Activated naive CD8-positive, alpha-beta T cell treated with anti-CD3 and anti-CD28 coated beads for 36 hours (primary cell): Measurements from ENCODE around the gene ARID3A. TPM values are rescaled to one million over a fixed set of nuclear protein-coding genes. Genes with fewer than 3 reads are reported as not detected.
"Not testable (repeated sequence)": the region's sequence is repeated elsewhere in the genome, so short reads cannot be mapped to it uniquely, and the experiment has no call there.

ENCODE experiments used
- DNase-seq: peaks from one replicate; pipeline ENCODE4 v3.0.0; 2021
- H3K27ac Mint-ChIP-seq: one replicate; pipeline ENCODE4 v1.8.0; 2022; ENCODE audit warnings: mild to moderate bottlenecking, moderate library complexity, mixed read lengths
- H3K27me3 Mint-ChIP-seq: one replicate; pipeline ENCODE4 v1.8.0; 2022; ENCODE audit warnings: mild to moderate bottlenecking, mixed read lengths
- H3K36me3 Mint-ChIP-seq: one replicate; pipeline ENCODE4 v1.8.0; 2021; ENCODE audit warnings: mild to moderate bottlenecking, mixed read lengths
- H3K4me1 Mint-ChIP-seq: one replicate; pipeline ENCODE4 v1.8.0; 2021; ENCODE audit warnings: mixed read lengths
- H3K4me3 Mint-ChIP-seq: one replicate; pipeline ENCODE4 v1.8.0; 2022; ENCODE audit warnings: mild to moderate bottlenecking, moderate library complexity, mixed read lengths
- H3K9me3 Mint-ChIP-seq: one replicate; pipeline ENCODE4 v1.8.0; 2022; ENCODE audit warnings: mixed read lengths
- total RNA-seq, 2 experiments: library from RNA; stranded (reverse); gene quantifications; one replicate each; pipeline ENCODE4 v1.2.3, GENCODE V29; 2021

Gene ARID3A
- total RNA-seq, 2 experiments from 2014 or later = 10.2 to 11.8 TPM

DNA sequence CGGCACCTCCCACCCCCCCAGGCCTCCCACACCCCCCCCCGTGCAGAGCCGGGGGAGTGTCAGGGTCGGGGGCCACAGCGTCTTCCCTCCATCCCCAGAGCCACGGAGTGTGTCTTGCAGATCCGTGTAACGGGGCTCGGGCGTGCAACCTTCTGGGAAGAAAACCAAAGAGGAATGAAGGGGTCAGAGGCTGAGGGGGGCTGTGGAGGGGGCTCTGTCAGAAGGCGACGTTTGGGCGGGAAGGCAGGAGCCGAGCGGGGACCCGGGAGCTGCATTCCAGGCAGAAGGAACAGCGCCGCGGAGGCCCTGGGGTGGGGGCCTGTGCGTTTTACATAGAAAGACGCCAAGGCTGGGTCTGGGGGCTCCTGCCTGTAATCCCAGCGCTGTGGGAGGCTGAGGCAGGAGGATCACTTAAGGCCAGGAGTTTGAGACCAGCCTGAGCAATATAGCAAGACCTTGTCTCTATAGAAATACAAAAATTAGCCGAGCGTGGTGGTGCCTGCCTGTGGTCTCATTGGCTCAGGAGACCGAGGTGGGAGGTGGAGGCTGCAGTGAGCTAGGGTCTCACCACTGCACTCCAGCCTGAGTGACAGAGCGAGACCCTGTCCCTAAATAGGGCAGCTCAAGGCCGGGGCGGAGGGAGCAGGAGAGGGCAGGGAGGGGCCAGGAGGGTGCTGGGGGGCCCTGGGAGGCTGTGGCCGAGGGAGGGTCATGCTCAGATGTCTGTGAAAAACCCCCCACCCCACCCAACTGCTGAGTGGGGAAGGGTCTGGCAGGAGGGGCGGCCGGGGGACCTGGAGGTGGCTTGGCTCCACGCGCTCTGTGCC lies 27.8 kb downstream of the ARID3A start:
- no peaks in the 10 kb centered on the region for H3K9me3 Mint-ChIP-seq
- H3K4me3 Mint-ChIP-seq = no peak overlapping the region
- DNase-seq = no peak
- no peaks in the 10 kb centered on the region for H3K4me1 Mint-ChIP-seq
- H3K36me3 Mint-ChIP-seq = no peaks in the 10 kb centered on the region
- H3K27me3 Mint-ChIP-seq = no peaks in the 10 kb centered on the region
- no peak overlapping the region for H3K27ac Mint-ChIP-seq

DNA sequence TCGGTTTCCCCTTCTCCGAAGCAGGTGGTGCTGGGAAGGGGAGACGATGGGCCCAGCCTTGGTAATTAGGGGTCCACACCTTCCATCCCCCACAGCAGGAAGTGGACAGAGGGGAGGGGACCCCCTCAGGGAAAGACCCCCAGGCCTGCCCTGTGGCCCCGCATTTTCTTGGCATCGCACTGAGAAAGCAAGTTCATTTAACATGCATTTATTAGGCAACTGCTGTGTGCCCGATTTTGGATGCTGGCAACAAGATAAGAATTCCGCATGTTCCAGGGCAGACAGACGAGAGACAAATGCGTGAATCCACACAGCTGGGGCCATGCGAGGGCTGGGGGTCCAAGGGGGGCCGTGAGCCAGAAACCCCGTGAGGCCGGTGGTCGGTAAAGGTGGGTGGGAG lies 28.4 kb downstream of the ARID3A start:
- Mint-ChIP-seq H3K27ac (no peak overlapping the region), H3K4me1 (peaks cover 3% of the 10 kb centered on the region), H3K9me3 (no peaks in the 10 kb centered on the region), H3K27me3 (no peaks in the 10 kb centered on the region), H3K36me3 (no peaks in the 10 kb centered on the region), H3K4me3 (no peak overlapping the region)
- no peak for DNase-seq

DNA sequence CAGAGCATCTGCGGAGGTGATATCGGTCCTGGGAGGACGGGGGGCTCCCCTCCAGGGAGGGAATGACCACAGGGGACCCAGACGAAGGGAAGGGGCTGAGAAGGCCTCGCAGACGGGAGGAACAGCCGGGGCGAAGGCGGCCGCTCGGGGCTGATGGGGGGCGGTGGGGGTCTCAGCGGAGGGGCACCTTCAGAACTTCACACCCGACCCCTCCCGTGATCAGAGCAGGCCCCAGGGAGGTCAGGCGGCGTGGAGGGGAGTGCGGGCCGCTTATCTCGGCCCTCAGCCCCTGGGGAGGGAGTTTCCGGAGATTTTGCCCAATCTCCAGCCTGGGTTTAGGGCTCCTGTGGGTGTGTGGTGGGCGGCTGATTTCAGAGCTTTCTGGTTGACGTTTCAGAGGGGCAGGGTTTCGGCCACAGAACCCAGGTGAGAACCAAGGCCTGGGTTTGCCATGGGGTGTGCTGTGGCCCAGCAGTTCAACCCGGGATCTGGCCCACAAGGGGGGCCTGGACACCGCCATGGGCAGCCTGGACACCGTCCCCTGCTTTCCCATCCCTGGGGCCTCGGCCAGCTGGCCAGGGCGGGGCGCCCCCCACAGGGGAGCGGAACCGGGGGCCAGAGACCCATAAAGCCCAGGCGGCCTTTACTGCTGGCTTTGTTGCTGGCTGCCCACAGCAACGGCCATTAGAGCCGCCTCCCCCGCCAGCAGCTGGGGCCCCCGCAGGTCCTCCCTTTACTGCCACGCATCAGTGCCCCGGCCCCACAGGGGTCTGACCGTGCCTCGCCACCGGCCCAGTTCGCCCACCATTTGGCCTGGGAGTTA lies 29.0 kb downstream of the ARID3A start:
- no peaks in the 10 kb centered on the region for H3K27me3 Mint-ChIP-seq
- no peak for DNase-seq
- H3K27ac Mint-ChIP-seq = no peak overlapping the region
- no peak overlapping the region for H3K4me3 Mint-ChIP-seq
- H3K9me3 Mint-ChIP-seq = no peaks in the 10 kb centered on the region
- no peaks in the 10 kb centered on the region for H3K36me3 Mint-ChIP-seq
- H3K4me1 Mint-ChIP-seq = peaks cover 3% of the 10 kb centered on the region

DNA sequence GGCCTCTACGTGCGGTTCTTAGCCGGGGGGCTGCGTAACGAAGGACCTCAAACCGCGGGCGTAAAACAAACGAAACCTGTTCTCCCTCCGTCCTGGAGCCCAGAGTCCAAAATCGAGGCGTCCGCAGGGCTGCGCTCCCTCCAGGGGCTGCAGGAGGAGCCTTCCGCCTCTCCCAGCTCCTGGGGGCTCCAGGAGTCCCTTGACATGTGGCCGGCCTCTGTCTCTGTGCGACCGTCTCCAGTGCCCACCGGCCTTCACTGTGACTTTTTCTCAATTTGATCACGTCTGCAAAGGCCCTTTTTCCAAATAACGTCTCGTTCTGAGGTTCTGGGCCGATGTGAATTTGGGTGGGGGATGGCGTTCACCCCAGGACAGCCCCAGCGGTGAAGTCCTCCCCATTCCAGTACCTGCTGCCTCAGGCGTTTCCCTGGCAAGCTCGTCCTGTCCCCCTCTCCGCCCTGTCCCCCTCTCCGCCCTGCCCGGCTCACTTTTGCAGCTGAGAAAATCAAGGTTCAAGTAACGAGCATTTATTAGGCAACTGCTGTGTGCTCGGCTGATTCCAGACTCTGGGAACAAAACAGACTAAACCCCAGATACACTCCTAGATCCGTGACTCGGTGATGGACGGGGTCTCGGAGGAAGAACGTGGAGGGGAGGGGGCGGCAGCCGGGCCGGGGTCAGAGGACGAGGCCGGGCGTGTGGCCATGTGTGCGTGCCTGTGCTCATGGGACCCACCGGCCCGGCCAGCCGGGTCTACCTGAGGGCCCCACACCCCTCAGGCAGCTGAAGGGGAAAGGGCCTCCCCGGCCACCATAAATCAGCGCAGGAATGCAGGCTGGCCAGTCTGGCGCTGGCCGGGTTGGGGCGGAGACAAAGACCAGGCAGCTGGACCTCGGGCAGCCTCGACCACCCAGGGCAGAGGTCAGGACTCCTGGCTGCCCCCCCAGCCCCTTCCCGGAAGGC lies 30.2 kb downstream of the ARID3A start:
- Mint-ChIP-seq H3K4me3 (no peak overlapping the region), H3K27me3 (no peaks in the 10 kb centered on the region), H3K9me3 (no peaks in the 10 kb centered on the region), H3K36me3 (no peaks in the 10 kb centered on the region), H3K27ac (no peak overlapping the region), H3K4me1 (peaks cover 3% of the 10 kb centered on the region)
- DNase-seq = no peak

DNA sequence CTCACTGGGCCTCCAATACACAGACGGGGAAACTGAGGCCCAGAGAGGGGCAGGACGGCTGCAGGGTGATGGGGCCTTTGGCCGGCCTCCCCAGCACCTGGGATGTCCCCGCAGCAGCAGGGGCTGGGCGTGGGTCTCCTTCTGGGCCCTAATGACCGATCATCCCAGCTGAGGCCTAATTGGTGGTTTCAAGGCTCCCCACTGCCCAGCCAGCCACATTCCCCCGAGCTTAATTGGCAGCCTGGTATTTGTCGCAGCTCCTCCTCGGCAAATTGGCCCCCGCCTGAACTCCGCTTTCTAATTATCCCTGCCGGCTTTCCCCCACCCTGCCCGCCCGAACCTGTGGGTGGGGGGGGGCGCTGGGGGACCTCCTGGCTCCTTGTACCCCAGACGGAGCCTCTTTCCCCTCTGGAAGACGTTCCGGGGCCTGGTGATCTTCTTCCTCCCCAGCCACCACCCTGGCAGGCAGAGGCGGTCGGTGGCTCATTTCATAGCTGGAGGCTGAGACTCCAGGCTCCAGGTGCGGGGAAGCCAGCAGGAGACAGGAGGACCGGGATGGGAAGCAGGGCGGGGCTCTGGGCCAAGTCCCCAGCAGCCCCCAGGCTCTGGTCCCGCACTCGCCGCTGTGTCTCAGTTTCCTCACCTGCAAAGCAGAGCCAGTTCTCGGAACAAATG lies 31.1 kb downstream of the ARID3A start:
- H3K4me1 Mint-ChIP-seq = peaks cover 3% of the 10 kb centered on the region
- H3K27me3 Mint-ChIP-seq = no peaks in the 10 kb centered on the region
- no peaks in the 10 kb centered on the region for H3K36me3 Mint-ChIP-seq
- no peak overlapping the region for H3K4me3 Mint-ChIP-seq
- DNase-seq = no peak
- no peak overlapping the region for H3K27ac Mint-ChIP-seq
- H3K9me3 Mint-ChIP-seq = no peaks in the 10 kb centered on the region

DNA sequence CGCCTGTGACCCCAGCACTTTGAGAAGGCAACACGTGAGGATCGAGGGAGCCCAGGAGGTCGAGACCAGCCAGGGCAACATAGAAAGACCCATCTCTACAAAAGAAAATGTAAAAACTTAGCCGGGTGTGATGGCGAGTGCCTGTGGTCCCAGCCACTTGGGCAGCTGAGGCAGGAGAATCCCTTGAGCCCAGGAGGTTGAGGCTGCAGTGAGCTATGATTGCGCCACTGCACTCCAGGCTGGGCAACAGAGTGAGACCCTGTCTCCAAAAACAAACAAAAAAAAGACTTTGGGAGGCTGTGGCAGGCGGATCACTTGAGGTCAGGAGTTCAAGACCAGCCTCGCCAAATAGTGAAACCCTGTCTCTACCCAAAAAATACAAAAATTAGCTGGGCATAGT lies 31.7 kb downstream of the ARID3A start:
- H3K27ac Mint-ChIP-seq, H3K36me3 Mint-ChIP-seq, H3K4me1 Mint-ChIP-seq, DNase-seq, H3K27me3 Mint-ChIP-seq, H3K9me3 Mint-ChIP-seq, H3K4me3 Mint-ChIP-seq: not testable (repeated sequence)

DNA sequence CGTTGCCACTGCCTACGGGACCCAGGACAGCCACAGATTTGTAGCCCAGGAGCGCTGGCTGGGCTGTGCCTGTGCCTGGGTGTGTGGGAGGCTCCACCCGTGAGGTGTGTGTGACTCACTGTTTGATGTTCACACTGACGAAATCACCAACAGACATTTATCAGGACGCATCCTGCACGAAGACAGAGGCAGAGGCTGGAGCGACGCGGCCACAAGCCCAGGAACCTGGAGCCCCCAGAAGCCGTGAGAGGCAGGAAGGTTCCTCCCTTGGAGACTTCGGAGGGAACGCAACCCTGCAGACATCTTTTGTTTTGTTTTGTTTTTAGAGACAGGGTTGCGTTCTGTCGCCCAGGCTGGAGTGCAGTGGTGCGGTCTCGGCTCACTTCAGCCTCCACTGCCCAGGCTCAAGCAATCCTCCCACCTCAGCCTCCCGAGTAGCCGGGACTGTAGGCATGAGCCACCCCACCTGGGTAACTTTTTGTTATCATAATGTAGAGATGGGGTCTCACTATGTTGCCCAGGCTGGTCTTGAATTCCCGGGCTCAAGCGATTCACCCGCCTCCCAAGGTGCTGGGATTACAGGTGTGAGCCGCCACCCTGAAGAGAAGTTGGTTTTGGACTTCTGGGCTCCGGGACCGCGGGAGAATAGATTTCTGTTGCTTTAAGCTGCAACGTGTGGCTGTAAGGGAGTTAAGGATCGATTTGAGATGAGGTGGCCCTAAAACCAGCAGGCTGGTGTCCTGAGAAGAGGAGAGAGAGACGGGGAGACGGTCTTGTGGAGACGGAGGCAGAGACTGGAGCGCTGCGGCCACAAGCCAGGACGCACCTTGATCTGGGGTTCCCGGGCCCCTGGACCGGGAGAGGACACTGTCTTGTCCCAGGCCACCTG lies 33.4 kb downstream of the ARID3A start:
- Mint-ChIP-seq H3K4me3 (no peak overlapping the region), H3K27me3 (no peaks in the 10 kb centered on the region), H3K27ac (no peak overlapping the region), H3K9me3 (no peaks in the 10 kb centered on the region), H3K4me1 (peaks cover 3% of the 10 kb centered on the region), H3K36me3 (no peaks in the 10 kb centered on the region)
- peak; percentile 38 for DNase-seq

DNA sequence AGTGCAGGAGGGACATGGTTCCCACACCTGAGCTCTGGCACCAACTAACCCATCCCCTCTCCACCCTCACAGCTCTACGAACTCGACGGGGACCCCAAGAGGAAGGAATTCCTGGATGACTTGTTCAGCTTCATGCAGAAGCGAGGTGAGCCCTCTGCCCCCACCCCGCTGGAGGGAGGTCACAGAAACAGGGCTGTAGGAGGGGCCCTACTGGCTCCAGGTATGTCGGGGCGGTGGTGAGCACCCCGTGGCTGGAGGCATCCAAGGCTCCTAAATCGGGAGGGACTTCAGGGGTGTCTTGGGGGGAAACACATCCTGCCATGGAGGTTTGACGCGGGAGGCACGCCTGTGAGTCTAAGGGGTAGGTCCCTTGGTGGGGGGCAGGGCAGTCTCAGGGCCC lies 34.2 kb downstream of the ARID3A start:
- no peak overlapping the region for H3K27ac Mint-ChIP-seq
- H3K4me3 Mint-ChIP-seq = no peak overlapping the region
- peaks cover under 1% of the 10 kb centered on the region for H3K9me3 Mint-ChIP-seq
- H3K4me1 Mint-ChIP-seq = peaks cover 3% of the 10 kb centered on the region
- H3K27me3 Mint-ChIP-seq = no peaks in the 10 kb centered on the region
- no peak for DNase-seq
- peaks cover 5% of the 10 kb centered on the region for H3K36me3 Mint-ChIP-seq

DNA sequence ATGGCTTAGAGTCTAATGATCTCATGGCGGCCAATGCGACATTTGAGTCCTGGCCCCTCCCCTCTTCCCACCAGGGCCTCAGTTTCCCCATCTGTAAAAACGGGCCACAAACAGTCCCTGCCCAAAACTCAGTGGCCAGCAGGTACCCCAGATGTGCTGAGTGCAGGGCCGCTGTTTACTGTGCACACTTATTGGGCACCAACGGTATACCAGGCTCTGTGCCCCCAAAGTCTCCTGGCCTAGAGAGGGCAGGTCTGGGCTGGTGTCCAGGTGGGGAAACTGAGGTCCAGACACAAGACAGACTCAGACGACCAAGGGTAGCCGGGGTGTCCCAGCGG lies 34.7 kb downstream of the ARID3A start:
- Mint-ChIP-seq H3K27ac (no peak overlapping the region), H3K9me3 (peaks cover 3% of the 10 kb centered on the region), H3K36me3 (peaks cover 7% of the 10 kb centered on the region), H3K4me1 (peaks cover 3% of the 10 kb centered on the region), H3K4me3 (no peak overlapping the region), H3K27me3 (no peaks in the 10 kb centered on the region)
- no peak for DNase-seq

DNA sequence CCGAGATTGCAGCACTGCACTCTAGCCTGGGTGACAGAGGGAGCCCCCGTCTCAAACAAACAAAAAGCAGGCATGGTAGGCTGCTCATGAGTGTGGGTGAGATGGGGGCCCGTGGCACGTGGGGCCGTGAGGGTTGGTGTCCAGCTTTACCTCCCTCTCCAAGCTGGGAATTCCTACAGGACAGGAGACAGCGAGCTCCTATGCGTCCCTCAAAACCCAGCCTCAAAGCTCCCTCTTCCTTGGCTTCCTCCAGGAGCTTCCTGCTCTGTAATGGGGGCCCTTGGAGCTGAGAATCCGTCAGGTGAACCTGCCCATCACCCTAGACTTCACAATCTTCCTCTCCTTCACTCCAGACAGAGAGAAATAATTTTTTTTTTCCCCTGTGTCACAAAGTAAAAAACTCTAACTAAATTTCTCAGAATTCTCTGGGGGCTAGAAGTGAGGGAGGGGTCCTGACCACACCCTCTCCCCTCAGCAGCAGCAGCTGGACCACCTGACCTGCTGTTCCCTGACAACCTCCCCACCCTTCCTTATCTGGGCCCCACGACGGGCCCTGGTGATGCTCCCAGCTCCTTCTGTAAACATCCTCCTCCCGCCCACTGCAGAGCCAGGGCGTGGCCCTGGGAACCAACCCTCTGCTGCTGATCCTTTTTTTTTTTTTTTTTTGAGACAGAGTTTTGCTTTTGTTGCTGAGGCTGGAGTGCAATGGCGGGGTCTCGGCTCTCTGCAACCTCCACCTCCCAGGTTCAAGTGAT lies 36.2 kb downstream of the ARID3A start:
- peaks cover 7% of the 10 kb centered on the region for H3K36me3 Mint-ChIP-seq
- H3K4me1 Mint-ChIP-seq = peaks cover 3% of the 10 kb centered on the region
- no peaks in the 10 kb centered on the region for H3K27me3 Mint-ChIP-seq
- peaks cover 3% of the 10 kb centered on the region for H3K9me3 Mint-ChIP-seq
- H3K4me3 Mint-ChIP-seq = no peak overlapping the region
- H3K27ac Mint-ChIP-seq = no peak overlapping the region
- DNase-seq = no peak

DNA sequence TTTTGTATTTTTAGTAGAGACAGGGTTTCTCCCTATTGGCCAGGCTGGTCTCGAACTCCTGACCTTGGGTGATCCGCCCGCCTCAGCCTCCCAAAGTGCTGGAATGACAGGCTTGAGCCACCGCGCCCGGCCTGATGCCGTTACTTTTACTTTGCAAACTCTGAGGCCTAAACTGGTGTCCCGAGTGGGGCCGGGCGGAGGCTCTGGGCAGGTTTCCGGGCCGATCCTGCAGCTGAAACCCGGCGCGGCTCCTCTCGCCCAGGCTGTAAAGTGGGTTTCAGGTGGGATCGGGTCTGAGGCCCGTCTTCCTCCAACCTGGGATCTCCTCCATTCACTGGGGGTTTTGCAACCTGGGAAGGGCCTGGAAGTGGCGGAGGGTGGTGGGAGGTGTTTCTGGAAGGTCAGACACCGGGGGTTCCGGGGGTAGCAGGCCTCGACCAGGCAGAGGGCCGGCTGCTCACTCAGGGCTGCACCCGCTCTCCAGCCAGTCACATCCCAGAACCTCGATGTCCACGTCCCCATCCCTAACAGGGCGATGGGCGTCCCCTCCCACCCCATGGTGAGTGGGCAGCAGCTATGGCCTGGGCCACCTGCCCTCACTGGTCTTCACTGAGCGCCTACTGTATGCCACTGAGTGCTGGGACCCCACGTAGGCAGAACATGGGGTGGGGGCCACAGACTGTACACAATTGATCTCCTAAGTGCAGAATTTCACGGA lies 37.0 kb downstream of the ARID3A start:
- H3K27ac Mint-ChIP-seq = no peak overlapping the region
- H3K36me3 Mint-ChIP-seq = peaks cover 9% of the 10 kb centered on the region
- DNase-seq = no peak
- peaks cover 3% of the 10 kb centered on the region for H3K4me1 Mint-ChIP-seq
- no peaks in the 10 kb centered on the region for H3K27me3 Mint-ChIP-seq
- no peak overlapping the region for H3K4me3 Mint-ChIP-seq
- peaks cover 3% of the 10 kb centered on the region for H3K9me3 Mint-ChIP-seq

DNA sequence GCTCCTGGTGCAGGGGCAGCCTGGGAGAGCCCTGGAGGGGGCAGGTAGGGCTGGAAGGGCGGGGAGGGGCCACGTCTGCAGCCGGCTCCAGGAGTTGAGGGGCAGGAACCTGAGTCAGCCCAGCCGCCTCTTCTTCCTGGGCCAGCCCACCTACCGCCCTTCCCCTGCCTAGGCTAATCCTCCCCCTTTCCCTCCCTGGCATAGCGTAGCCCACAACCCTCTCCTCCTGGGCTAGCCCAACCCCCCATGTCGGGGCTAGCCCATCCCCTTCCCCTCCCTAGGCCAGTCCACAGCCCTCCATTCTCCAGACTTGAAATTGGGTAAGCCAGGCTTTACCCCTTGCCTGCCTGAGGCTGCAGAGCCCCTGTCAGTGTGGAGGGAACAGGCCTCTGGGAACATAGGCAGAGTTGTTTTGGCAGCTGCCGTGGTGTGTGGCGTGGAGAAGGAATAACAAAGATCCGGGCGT lies 37.7 kb downstream of the ARID3A start:
- no peak for DNase-seq
- no peaks in the 10 kb centered on the region for H3K27me3 Mint-ChIP-seq
- peaks cover 3% of the 10 kb centered on the region for H3K4me1 Mint-ChIP-seq
- H3K27ac Mint-ChIP-seq = no peak overlapping the region
- no peak overlapping the region for H3K4me3 Mint-ChIP-seq
- peaks cover 12% of the 10 kb centered on the region for H3K36me3 Mint-ChIP-seq
- H3K9me3 Mint-ChIP-seq = peaks cover 3% of the 10 kb centered on the region

DNA sequence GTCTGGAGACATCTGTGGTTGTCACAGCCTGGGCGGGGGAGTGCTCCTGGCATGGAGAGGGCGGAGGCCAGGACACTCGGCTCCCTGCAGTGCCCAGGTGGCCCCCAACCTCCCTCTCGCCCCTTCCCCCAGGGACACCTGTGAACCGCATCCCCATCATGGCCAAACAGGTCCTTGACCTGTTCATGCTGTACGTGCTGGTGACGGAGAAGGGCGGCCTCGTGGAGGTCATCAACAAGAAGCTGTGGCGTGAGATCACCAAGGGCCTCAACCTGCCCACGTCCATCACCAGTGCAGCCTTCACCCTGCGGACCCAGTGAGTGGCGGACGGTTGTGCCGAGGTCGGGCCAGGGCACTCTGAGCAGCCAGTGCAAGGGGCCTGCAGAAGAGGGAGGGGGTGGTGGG lies 38.3 kb downstream of the ARID3A start:
- H3K9me3 Mint-ChIP-seq = peaks cover 3% of the 10 kb centered on the region
- H3K4me3 Mint-ChIP-seq = no peak overlapping the region
- no peaks in the 10 kb centered on the region for H3K4me1 Mint-ChIP-seq
- no peak for DNase-seq
- H3K36me3 Mint-ChIP-seq = peaks cover 13% of the 10 kb centered on the region
- no peaks in the 10 kb centered on the region for H3K27me3 Mint-ChIP-seq
- no peak overlapping the region for H3K27ac Mint-ChIP-seq
